Trophoblast cell (in vitro differentiated cells and primary cell): ENCODE results near the gene FNDC1.

Experiments
- DNase-seq, 2 donors: peaks; one replicate each; pipeline ENCODE4 v3.0.0-alpha.2; 2016
- H2AFZ ChIP-seq: 2 replicates; pipeline ENCODE4 v1.6.1; 2013; ENCODE audit warnings: low read length, moderate library complexity, mild to moderate bottlenecking; ENCODE audit not compliant: insufficient read depth, poor library complexity
- H2AK5ac ChIP-seq: 2 replicates; pipeline ENCODE4 v1.6.1; 2013; ENCODE audit warnings: mild to moderate bottlenecking, low read length
- H2BK120ac ChIP-seq: 2 replicates; pipeline ENCODE4 v1.6.1; 2013; ENCODE audit warnings: low read length, mild to moderate bottlenecking, moderate library complexity; ENCODE audit not compliant: insufficient read depth, poor library complexity
- H2BK12ac ChIP-seq: 2 replicates; pipeline ENCODE4 v1.6.1; 2013; ENCODE audit warnings: mild to moderate bottlenecking, low read length, moderate library complexity
- H2BK5ac ChIP-seq: 2 replicates; pipeline ENCODE4 v1.6.1; 2013; ENCODE audit warnings: low read length, low read depth, moderate library complexity, mild to moderate bottlenecking; ENCODE audit not compliant: poor library complexity
- H3K14ac ChIP-seq: 2 replicates; pipeline ENCODE4 v1.6.1; 2013; ENCODE audit warnings: mild to moderate bottlenecking, low read length
- H3K18ac ChIP-seq: 2 replicates; pipeline ENCODE4 v1.6.1; 2013; ENCODE audit warnings: mild to moderate bottlenecking, low read length
- H3K23ac ChIP-seq: 2 replicates; pipeline ENCODE4 v1.6.1; 2013; ENCODE audit warnings: low read length
- H3K27ac ChIP-seq: 2 replicates; pipeline ENCODE4 v1.5.1; 2013; ENCODE audit warnings: low read depth, mild to moderate bottlenecking, inconsistent platforms, low read length, moderate library complexity
- H3K27me3 ChIP-seq: 2 replicates; pipeline ENCODE4 v1.6.1; 2013; ENCODE audit warnings: inconsistent platforms, mild to moderate bottlenecking, low read length, moderate library complexity; ENCODE audit not compliant: insufficient read depth
- H3K36me3 ChIP-seq, 2 experiments: 1 replicate in 1 of 2; 2 replicates in 1 of 2; pipeline ENCODE4 v1.6.1; 2013; ENCODE audit warnings: low read length in 2 of 2, mild to moderate bottlenecking in 2 of 2, moderate library complexity in 1 of 2; ENCODE audit not compliant: insufficient read depth in 2 of 2, control insufficient read depth in 1 of 2
- H3K4ac ChIP-seq: 2 replicates; pipeline ENCODE4 v1.6.1; 2013; ENCODE audit warnings: low read depth, mild to moderate bottlenecking, low read length, moderate library complexity
- H3K4me1 ChIP-seq, 2 experiments: 1 replicate in 1 of 2; 2 replicates in 1 of 2; pipeline ENCODE4 v1.6.1; 2013; ENCODE audit warnings: low read length in 2 of 2, mild to moderate bottlenecking in 2 of 2, moderate library complexity in 1 of 2; ENCODE audit not compliant: insufficient read depth in 2 of 2, control insufficient read depth in 1 of 2
- H3K4me2 ChIP-seq: 2 replicates; pipeline ENCODE4 v1.6.1; 2013; ENCODE audit warnings: inconsistent platforms, mild to moderate bottlenecking, low read length, moderate library complexity
- H3K4me3 ChIP-seq: 2 replicates; pipeline ENCODE4 v1.5.1; 2013; ENCODE audit warnings: mild to moderate bottlenecking, low read depth, low read length, inconsistent platforms
- H3K79me1 ChIP-seq: one replicate; pipeline ENCODE4 v1.6.1; 2013; ENCODE audit warnings: low read length
- H3K79me2 ChIP-seq: 2 replicates; pipeline ENCODE4 v1.6.1; 2013; ENCODE audit warnings: low read length, mild to moderate bottlenecking; ENCODE audit not compliant: control insufficient read depth, insufficient read depth, poor library complexity
- H3K9ac ChIP-seq: 2 replicates; pipeline ENCODE4 v1.6.1; 2013; ENCODE audit warnings: mild to moderate bottlenecking, low read length
- H3K9me3 ChIP-seq: 2 replicates; pipeline ENCODE4 v1.6.1; 2013; ENCODE audit warnings: low read depth, mild to moderate bottlenecking, control low read depth, inconsistent platforms, low read length; ENCODE audit not compliant: insufficient read depth
- H4K12ac ChIP-seq: 2 replicates; pipeline ENCODE4 v1.6.1; 2013; ENCODE audit warnings: low read depth, mild to moderate bottlenecking, low read length, moderate library complexity
- H4K8ac ChIP-seq: 2 replicates; pipeline ENCODE4 v1.6.1; 2013; ENCODE audit warnings: low read depth, mild to moderate bottlenecking, low read length, moderate library complexity
- H4K91ac ChIP-seq: one replicate; pipeline ENCODE4 v1.6.1; 2013; ENCODE audit warnings: low read depth, mild to moderate bottlenecking, low read length, moderate library complexity
- WGBS: extraction: QIAGEN DNeasy Blood & Tissue Kit; methylation state at CpG from one replicate; pipeline ENCODE4 v1.1.7; 2013; ENCODE audit warnings: missing lambda C conversion rate; ENCODE audit not compliant: insufficient read length, insufficient coverage; ENCODE audit errors: extremely low coverage; 5-methylcytosine and 5-hydroxymethylcytosine counted together

Gene FNDC1

GRCh38 chr6:159307246-159307790 lies 138.1 kb downstream of the FNDC1 start:
- no CpG with 5 or more reads among the region's 2 CpGs for WGBS

GRCh38 chr6:159308198-159308597 lies 139.0 kb downstream of the FNDC1 start:
- H3K79me2 ChIP-seq = no peaks in the 10 kb centered on the region
- no CpG with 5 or more reads among the region's 1 CpG for WGBS
- no peaks in the 10 kb centered on the region for H3K79me1 ChIP-seq
- no peak overlapping the region for H4K12ac ChIP-seq
- H2AFZ ChIP-seq = no peak overlapping the region
- H3K14ac ChIP-seq = no peak overlapping the region
- H2AK5ac ChIP-seq = no peak overlapping the region
- no peak overlapping the region for H3K4ac ChIP-seq
- H3K36me3 ChIP-seq = no peaks in the 10 kb centered on the region
- H3K23ac ChIP-seq = no peak overlapping the region
- H3K4me2 ChIP-seq = no peak overlapping the region
- H2BK12ac ChIP-seq = no peak overlapping the region
- H3K27me3 ChIP-seq = no peaks in the 10 kb centered on the region
- no peaks in the 10 kb centered on the region for H3K9me3 ChIP-seq
- H4K8ac ChIP-seq = no peak overlapping the region
- no peak overlapping the region for H3K27ac ChIP-seq
- no peaks in the 10 kb centered on the region for H3K4me1 ChIP-seq
- no peak overlapping the region for H3K4me3 ChIP-seq
- no peak overlapping the region for H3K9ac ChIP-seq
- no peak overlapping the region for H2BK120ac ChIP-seq
- H3K18ac ChIP-seq = no peak overlapping the region
- no peak for DNase-seq
- H4K91ac ChIP-seq = no peak overlapping the region
- H2BK5ac ChIP-seq = no peak overlapping the region

More at GRCh38 chr6:159307246-159307790, 138.1 kb downstream of the FNDC1 start:
- Histone ChIP-seq H3K14ac (no peak overlapping the region), H3K36me3 (no peaks in the 10 kb centered on the region), H4K12ac (no peak overlapping the region), H2AK5ac (no peak overlapping the region), H2BK120ac (no peak overlapping the region), H4K91ac (no peak overlapping the region), H2AFZ (no peak overlapping the region), H3K4me2 (no peak overlapping the region), H2BK12ac (no peak overlapping the region), H3K23ac (no peak overlapping the region), H3K4ac (no peak overlapping the region), H3K18ac (no peak overlapping the region), H3K4me1 (no peaks in the 10 kb centered on the region), H4K8ac (no peak overlapping the region), H3K27me3 (no peaks in the 10 kb centered on the region), H3K79me1 (no peaks in the 10 kb centered on the region), H3K9me3 (no peaks in the 10 kb centered on the region), H3K27ac (no peak overlapping the region), H3K9ac (no peak overlapping the region), H2BK5ac (no peak overlapping the region), H3K4me3 (no peak overlapping the region), H3K79me2 (no peaks in the 10 kb centered on the region)
- DNase-seq = peak in 1 of 2 donors; percentile 22

DNA sequence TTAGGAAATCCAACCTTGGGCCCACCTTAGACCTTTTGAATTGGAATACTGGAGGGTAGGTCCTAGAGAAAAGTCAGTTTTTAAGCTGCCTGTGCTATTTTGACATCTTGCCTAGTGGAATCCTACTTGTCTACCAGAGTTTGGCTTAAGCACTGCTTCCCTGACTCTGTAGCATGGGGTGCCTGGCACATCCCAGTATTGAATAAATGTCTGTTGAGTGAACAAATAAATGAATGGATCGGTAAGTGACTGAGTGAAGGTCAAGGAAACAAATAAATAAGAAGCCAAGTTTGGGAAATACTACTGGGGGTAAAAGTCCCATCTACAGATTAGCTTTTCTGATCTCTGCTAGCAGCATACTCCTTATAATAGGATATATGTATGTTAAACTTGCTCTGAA lies 140.5 kb downstream of the FNDC1 start:
- Histone ChIP-seq H3K4me2 (no peak overlapping the region), H3K27ac (no peak overlapping the region), H3K23ac (no peak overlapping the region), H3K27me3 (no peaks in the 10 kb centered on the region), H2AK5ac (no peak overlapping the region), H4K8ac (no peak overlapping the region), H4K12ac (no peak overlapping the region), H2BK120ac (no peak overlapping the region), H3K9me3 (no peaks in the 10 kb centered on the region), H3K4me1 (no peaks in the 10 kb centered on the region), H3K79me2 (no peaks in the 10 kb centered on the region), H3K4me3 (no peak overlapping the region), H3K14ac (no peak overlapping the region), H3K36me3 (no peaks in the 10 kb centered on the region), H3K4ac (no peak overlapping the region), H2BK5ac (no peak overlapping the region), H3K18ac (no peak overlapping the region), H2AFZ (no peak overlapping the region), H4K91ac (no peak overlapping the region), H3K9ac (no peak overlapping the region), H2BK12ac (no peak overlapping the region), H3K79me1 (no peaks in the 10 kb centered on the region)
- no CpG with 5 or more reads among the region's 1 CpG for WGBS
- DNase-seq = no peak

DNA sequence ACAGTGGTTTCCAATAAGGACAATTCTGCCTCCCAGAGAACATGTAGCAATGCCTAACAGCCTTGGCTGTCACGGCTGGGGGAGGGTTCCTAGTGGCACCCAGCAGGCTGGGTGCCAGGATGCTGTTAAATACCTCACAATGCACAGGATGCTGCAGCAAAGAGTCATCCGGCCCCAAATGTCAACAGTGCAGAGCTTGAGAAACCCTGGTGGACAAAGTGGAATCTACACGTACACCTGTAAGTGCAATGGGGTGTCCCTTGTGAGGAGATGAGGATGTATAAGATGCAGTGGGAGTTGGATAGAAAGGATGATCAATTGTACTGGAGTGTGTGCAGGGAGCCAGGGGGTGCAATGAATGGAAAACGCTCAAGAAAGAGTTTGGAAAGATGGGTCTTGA lies 142.4 kb downstream of the FNDC1 start:
- Histone ChIP-seq H3K4me3 (no peak overlapping the region), H2BK12ac (no peak overlapping the region), H2BK5ac (no peak overlapping the region), H3K27ac (no peak overlapping the region), H2AK5ac (no peak overlapping the region), H3K23ac (no peak overlapping the region), H3K79me2 (no peaks in the 10 kb centered on the region), H2AFZ (no peak overlapping the region), H3K27me3 (no peaks in the 10 kb centered on the region), H4K12ac (no peak overlapping the region), H3K36me3 (no peaks in the 10 kb centered on the region), H3K4me2 (no peak overlapping the region), H4K8ac (no peak overlapping the region), H3K18ac (no peak overlapping the region), H3K14ac (no peak overlapping the region), H3K9me3 (peaks cover 4% of the 10 kb centered on the region), H3K79me1 (no peaks in the 10 kb centered on the region), H4K91ac (no peak overlapping the region), H3K9ac (no peak overlapping the region), H2BK120ac (no peak overlapping the region), H3K4me1 (no peaks in the 10 kb centered on the region), H3K4ac (no peak overlapping the region)
- WGBS = no CpG with 5 or more reads among the region's 4 CpGs
- no peak for DNase-seq
